ENCODE data around the gene CYP1A2.
A peak's percentile ranks its signal among the peaks of the same experiment; 100 is the strongest.

CYP1A2 gene

GRCh38 chr15:74786081-74786480 lies 37.4 kb downstream of the CYP1A2 start:
- peak overlapping the region; percentile 52 to 100 (median 91) for H3K27ac ChIP-seq
- H3K4me3 ChIP-seq, result peak overlapping the region in 2 of 7 experiments; percentile 5 to 11

- peak overlapping the region; percentile 52 to 100 (median 91) for H3K27ac ChIP-seq
- peak overlapping the region in 3 of 7 experiments; percentile 5 to 21 (median 9) for H3K4me3 ChIP-seq
Observed at GRCh38 chr15:74786551-74787165, 38.0 kb downstream of the CYP1A2 start.

DNA sequence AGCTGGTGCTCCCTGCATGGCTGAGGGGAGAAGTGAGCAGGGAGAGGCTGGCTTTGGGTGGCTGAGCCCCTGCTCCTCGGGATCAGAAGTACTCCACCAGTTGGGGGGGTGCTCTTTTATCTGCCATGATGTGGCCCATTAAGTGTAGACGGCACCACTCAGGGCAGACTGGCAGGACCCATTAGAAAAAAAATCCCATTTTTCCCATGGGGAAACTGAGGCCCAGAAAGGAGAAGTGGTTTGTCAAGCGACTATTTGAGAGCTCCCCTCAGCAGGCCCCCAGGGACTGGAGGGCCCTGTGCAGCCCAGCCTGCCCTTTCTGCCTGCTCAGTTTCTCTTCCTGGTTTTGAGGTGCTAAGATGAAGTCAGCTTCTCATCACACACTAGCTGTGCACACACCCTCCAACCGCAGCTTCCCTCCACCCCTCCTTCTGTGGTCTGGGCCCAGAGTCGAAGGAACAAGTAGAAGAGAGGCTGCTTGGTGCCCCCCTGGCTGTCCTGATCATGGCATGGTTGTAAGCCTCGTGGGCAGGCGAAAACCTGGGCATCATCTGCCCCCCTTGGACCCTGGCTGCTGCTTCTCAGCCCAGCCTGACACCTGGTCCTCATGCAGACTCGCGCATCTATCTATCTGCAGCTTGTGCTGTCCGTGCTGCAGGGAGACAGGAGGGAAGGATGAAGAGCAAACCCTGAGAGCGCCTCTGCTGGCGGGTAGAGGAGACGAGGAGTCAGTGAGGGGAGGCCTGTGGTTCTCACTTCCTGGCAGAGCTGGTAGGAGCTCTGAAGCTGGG lies 38.8 kb downstream of the CYP1A2 start:
- Histone ChIP-seq H3K27ac (peak overlapping the region in 20 of 21 experiments; percentile 75 to 100 (median 91)), H3K4me3 (peak overlapping the region in 5 of 7 experiments; percentile 5 to 21 (median 9))

DNA sequence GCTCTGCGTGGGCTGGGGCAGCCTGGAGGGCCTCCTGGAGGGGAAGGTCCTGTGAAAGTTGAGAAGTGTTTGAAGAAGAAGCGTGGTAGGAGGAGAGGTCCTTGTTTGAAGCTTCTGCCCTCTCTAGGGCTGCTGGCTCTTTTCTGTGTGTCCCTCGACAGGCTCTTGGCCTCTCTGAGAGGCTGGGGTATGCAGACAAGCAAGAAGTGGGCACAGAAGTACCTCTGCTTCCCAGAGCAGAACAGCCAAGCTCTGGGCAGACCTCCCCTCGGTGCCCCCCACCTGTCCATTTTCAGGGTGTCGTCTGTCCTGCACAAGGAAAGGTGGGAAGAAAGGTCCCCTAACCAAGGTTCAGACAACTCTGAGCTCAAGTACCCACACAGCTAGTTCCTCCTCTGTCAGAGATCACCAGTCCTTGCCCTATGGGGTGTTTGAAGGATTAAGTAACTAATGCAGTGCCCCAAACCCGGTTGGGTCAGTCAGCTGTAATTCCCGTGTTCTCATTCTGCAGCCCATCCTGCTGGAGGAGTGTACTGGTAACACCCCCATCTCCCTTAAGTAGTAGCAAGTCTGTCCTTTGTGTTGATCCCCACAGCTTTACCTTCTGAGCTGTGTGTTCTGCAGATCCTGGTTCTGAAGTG lies 39.5 kb downstream of the CYP1A2 start:
- peak overlapping the region in 20 of 21 experiments; percentile 51 to 100 (median 91) for H3K27ac ChIP-seq

GRCh38 chr15:74788683-74789151 lies 40.1 kb downstream of the CYP1A2 start:
- H3K4me3 ChIP-seq, result peak overlapping the region; percentile 3 to 40 (median 18)

More for the DNA sequence above, 39.5 kb downstream of the CYP1A2 start:
- H3K4me3 ChIP-seq, result peak overlapping the region in 4 of 7 experiments; percentile 3 to 40 (median 20)

GRCh38 chr15:74789171-74789631 lies 40.6 kb downstream of the CYP1A2 start:
- peak overlapping the region; percentile 3 to 40 (median 18) for H3K4me3 ChIP-seq
- H3K27ac ChIP-seq, result peak overlapping the region in 20 of 21 experiments; percentile 51 to 100 (median 91)

More at GRCh38 chr15:74788683-74789151, 40.1 kb downstream of the CYP1A2 start:
- peak overlapping the region in 20 of 21 experiments; percentile 51 to 100 (median 91) for H3K27ac ChIP-seq

DNA sequence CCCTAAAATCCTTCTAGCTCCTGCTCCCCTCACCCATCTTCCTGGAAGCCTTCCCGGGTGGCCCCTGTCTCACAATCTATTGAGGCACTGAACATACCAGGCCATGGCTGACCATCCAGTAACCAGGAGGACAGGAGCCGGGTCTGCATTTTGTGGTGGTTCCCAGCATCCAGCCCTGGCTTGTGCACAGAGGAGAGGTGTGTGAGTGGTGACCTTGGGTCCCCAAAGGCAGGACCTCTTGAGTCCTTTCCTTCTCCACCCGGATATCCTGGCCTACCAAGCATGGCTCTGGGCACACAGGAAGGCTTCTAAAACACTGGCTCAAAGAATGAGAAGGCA lies 41.1 kb downstream of the CYP1A2 start:
- Histone ChIP-seq H3K4me3 (peak overlapping the region in 5 of 7 experiments; percentile 3 to 40 (median 21)), H3K27ac (peak overlapping the region in 20 of 21 experiments; percentile 55 to 100 (median 91))

GRCh38 chr15:74790080-74790916 lies 41.7 kb downstream of the CYP1A2 start:
- peak overlapping the region in 20 of 21 experiments; percentile 55 to 100 (median 91) for H3K27ac ChIP-seq
- peak overlapping the region in 2 of 7 experiments; percentile 23 to 40 for H3K4me3 ChIP-seq

DNA sequence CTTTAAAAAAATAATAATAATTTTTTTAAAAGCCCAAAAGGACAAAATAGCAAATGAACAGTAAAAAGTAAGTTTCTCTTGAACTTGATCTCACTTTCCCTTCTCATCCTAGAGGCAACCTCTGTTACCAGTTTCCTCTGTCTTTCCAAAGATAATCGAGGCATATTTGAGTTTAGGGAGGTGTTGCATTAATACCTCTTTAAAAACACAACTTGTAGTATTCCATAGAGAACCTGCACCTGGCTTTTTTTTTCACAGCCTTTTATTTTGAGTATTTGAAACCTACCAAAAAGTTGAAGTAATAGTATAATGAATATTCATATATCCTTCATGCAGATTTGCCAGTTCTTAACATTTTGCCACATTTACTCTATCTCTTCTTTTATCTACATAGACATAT lies 42.4 kb downstream of the CYP1A2 start:
- peak overlapping the region in 17 of 21 experiments; percentile 55 to 100 (median 92) for H3K27ac ChIP-seq

GRCh38 chr15:74791667-74792066 lies 43.0 kb downstream of the CYP1A2 start:
- Histone ChIP-seq H3K4me3 (no peak overlapping the region), H3K27ac (peak overlapping the region in 12 of 21 experiments; percentile 9 to 100 (median 92))

More for the DNA sequence above, 42.4 kb downstream of the CYP1A2 start:
- H3K4me3 ChIP-seq, result no peak overlapping the region

- Histone ChIP-seq H3K27ac (peak overlapping the region in 17 of 21 experiments; percentile 2 to 100 (median 63)), H3K4me3 (no peak overlapping the region)
Observed at GRCh38 chr15:74792227-74793016, 43.8 kb downstream of the CYP1A2 start.

DNA sequence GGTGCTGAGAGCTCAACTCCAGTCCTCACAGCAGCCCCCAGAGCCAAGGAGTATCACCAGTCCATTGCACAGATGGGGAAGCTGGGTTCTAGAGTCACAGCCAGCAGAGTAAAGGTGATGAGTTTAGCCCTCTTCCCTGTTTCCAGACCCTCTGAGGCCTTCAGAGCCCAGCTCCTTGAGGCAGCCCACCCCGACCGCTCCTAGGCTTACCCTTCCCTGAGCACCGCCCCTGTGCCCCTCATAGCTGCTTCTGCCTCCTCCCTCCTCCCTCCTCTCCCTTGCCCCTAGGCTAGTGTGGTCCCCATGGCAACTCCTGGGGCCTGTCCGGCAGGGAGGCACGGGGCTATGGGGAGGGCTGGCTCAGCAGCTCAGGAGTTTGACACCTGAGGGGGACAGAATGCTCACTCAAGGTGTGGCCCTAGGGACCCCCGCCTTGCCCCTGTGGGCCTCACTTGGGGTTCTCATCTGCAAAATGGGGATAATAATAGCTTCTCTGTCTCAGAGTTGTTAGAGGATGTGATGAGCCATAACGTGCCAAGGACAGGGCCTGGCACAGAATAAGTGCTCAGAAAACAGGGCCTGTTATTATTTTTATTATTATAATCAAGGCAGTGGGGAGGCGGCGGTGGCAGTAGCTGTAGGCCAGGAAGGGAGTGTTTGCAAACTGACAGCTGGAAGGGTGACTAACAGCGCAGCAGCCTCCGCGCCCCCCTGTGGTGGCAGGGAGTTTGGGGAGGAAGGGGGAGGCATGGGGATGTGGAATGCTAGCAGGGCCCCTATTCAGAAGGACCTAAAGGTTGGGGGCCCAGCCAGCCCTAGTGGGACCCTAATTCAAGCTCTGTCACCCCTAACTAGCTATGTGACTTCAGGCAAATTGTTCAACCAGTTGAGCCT lies 44.7 kb downstream of the CYP1A2 start:
- H3K27ac ChIP-seq, result peak overlapping the region in 19 of 21 experiments; percentile 2 to 100 (median 55)
- H3K4me3 ChIP-seq, result no peak overlapping the region

GRCh38 chr15:74794248-74794969 lies 45.8 kb downstream of the CYP1A2 start:
- peak overlapping the region in 13 of 21 experiments; percentile 1 to 100 (median 47) for H3K27ac ChIP-seq

DNA sequence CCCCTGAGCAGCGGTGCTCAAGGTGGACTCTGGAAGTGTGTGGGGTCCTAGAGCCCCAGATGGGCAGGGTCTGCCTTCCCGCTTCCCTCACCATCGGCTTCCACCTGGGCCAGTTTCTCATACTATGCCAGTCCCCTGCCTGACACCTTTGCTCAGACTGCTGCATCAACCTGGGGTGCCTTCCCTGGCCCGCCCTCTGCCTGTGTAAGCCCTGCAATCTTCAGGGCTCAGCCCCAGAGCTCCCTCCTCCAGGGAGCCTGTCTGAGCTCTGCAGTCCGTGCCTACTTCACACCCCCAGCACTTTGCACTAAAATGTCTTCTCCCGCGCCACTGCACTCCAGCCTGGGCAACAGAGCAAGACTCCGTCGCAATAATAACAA lies 46.3 kb downstream of the CYP1A2 start:
- Histone ChIP-seq H3K27ac (peak overlapping the region in 12 of 21 experiments; percentile 1 to 100 (median 47)), H3K4me3 (no peak overlapping the region)

More at GRCh38 chr15:74794248-74794969, 45.8 kb downstream of the CYP1A2 start:
- H3K4me3 ChIP-seq, result no peak overlapping the region

DNA sequence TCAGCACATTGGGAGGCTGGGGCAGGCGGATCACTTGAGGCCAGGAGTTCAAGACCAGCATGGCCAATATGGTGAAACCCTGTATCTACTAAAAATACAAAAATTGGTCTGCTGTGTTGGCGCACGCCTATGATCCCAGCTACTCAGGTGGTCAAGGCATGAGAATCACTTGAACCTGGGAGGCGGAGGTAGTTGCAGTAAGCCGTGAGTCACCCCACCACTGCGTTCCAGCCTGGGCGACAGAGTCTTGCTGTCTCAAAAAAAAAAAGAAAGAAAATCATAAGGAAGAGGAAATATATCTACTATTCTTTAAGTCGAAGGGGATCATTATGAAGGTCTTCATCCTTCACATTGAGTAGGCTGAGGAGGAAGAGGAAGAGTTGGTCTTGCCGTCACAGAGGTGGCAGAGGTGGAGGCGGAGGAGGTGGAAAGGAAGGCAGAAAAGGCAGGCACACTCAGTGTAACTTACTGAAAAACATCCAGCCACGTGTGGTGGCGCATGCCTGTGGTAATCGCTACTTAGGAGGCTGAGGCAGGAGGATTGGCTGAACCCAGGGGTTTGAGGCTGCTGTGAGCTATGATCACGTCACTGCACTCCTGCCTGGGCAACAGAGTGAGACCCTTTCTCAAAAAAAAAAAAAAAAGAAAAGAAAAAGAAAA lies 47.5 kb downstream of the CYP1A2 start:
- peak overlapping the region in 3 of 21 experiments; percentile 27 to 100 (median 97) for H3K27ac ChIP-seq
- H3K4me3 ChIP-seq, result no peak overlapping the region
